Stimulated activated CD4-positive, alpha-beta T cell treated with anti-CD3 and anti-CD28 coated beads, Interleukin-2, amount 100 ng/mL, for 4 hours (primary cell): ENCODE measurements around the gene PTGR1.
A peak's percentile ranks its signal among the peaks of the same experiment; 100 is the strongest.
"Not testable (repeated sequence)": the region's sequence is repeated elsewhere in the genome, so short reads cannot be mapped to it uniquely, and the experiment has no call there.

Source experiments
- DNase-seq: peaks from one replicate; pipeline ENCODE4 v3.0.0-alpha.2; 2020; ENCODE audit warnings: low read depth

PTGR1 gene

GRCh38 chr9:111599092-111599954, at the start of gene PTGR1:
Gene PTGR1 (minus strand): TSS chr9:111599647. CDS start chr9:111597422, 2,225 bp downstream.
- no peak for DNase-seq

GRCh38 chr9:111649016-111649415, 49.6 kb upstream of the PTGR1 start:
- DNase-seq = no peak

GRCh38 chr9:111648066-111648465, 48.6 kb upstream of the PTGR1 start:
- DNase-seq = no peak

GRCh38 chr9:111646417-111646816, 47.0 kb upstream of the PTGR1 start:
- DNase-seq = no peak

- no peak for DNase-seq
Measured at GRCh38 chr9:111645806-111646205, 46.4 kb upstream of the PTGR1 start.

- DNase-seq = no peak
Measured at GRCh38 chr9:111644195-111644772, 44.8 kb upstream of the PTGR1 start.

GRCh38 chr9:111637421-111637950, 38.0 kb upstream of the PTGR1 start:
- DNase-seq = no peak

- DNase-seq = no peak
Measured at GRCh38 chr9:111634860-111635259, 35.4 kb upstream of the PTGR1 start.

GRCh38 chr9:111633389-111633736, 33.9 kb upstream of the PTGR1 start:
- no peak for DNase-seq

- DNase-seq = no peak
Measured at GRCh38 chr9:111632695-111633388, 33.4 kb upstream of the PTGR1 start.

- DNase-seq = no peak
Measured at GRCh38 chr9:111632060-111632459, 32.6 kb upstream of the PTGR1 start.

- peak; percentile 95 for DNase-seq
Measured at GRCh38 chr9:111631214-111631971, 31.9 kb upstream of the PTGR1 start, which contains the start of gene DNAJC25. Gene DNAJC25 (plus strand): TSS chr9:111631334. CDS start chr9:111631408, 74 bp downstream.

- DNase-seq = no peak
Measured at GRCh38 chr9:111630964-111631213, 31.4 kb upstream of the PTGR1 start.

- DNase-seq = no peak
Measured at GRCh38 chr9:111630182-111630963, 30.9 kb upstream of the PTGR1 start.

- no peak for DNase-seq
Measured at GRCh38 chr9:111628411-111628810, 29.0 kb upstream of the PTGR1 start.

GRCh38 chr9:111627260-111627963, 28.0 kb upstream of the PTGR1 start:
- DNase-seq = no peak

GRCh38 chr9:111622626-111623025, 23.2 kb upstream of the PTGR1 start:
- no peak for DNase-seq

- no peak for DNase-seq
Measured at GRCh38 chr9:111621895-111622480, 22.5 kb upstream of the PTGR1 start.

- not testable (repeated sequence) for DNase-seq
Measured at GRCh38 chr9:111617349-111617748, 17.9 kb upstream of the PTGR1 start.

- DNase-seq = no peak
Measured at GRCh38 chr9:111615928-111616327, 16.5 kb upstream of the PTGR1 start.
